Vagina (tissue), 2 donors: Measurements from ENCODE around the gene LAMA1.

Source experiments
- POLR2A ChIP-seq, 2 donors: fragments of 450-650 bp; IDR thresholded peaks; one replicate each; pipeline ENCODE4 v1.6.1; 2017; ENCODE audit warnings: antibody characterized with exemption in 2 of 2, mild to moderate bottlenecking in 2 of 2, moderate library complexity in 2 of 2
- POLR2AphosphoS5 ChIP-seq, 2 donors: sonication (generic); formaldehyde crosslinking; IDR thresholded peaks; one replicate each; pipeline ENCODE4 v1.9.0; 2017; ENCODE audit warnings: antibody characterized with exemption in 2 of 2, mild to moderate bottlenecking in 2 of 2, low read depth in 1 of 2; ENCODE audit not compliant: insufficient read depth in 1 of 2
- TF ChIP-seq, protein P1 (sequence below), 3 experiments: fragments of 450-650 bp in 2 of 3; fragments of 200-600 bp in 1 of 3; sonication (generic) in 1 of 3; IDR thresholded peaks; one replicate each; pipeline ENCODE4 v1.5.1; 2017 to 2019; ENCODE audit warnings: antibody characterized with exemption in 3 of 3, mild to moderate bottlenecking in 2 of 3, moderate library complexity in 2 of 3

GRCh38 chr18:7105943-7106342 lies 11.7 kb downstream of the LAMA1 start:
- TF ChIP-seq, protein P1, sequence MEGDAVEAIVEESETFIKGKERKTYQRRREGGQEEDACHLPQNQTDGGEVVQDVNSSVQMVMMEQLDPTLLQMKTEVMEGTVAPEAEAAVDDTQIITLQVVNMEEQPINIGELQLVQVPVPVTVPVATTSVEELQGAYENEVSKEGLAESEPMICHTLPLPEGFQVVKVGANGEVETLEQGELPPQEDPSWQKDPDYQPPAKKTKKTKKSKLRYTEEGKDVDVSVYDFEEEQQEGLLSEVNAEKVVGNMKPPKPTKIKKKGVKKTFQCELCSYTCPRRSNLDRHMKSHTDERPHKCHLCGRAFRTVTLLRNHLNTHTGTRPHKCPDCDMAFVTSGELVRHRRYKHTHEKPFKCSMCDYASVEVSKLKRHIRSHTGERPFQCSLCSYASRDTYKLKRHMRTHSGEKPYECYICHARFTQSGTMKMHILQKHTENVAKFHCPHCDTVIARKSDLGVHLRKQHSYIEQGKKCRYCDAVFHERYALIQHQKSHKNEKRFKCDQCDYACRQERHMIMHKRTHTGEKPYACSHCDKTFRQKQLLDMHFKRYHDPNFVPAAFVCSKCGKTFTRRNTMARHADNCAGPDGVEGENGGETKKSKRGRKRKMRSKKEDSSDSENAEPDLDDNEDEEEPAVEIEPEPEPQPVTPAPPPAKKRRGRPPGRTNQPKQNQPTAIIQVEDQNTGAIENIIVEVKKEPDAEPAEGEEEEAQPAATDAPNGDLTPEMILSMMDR (IDR thresholded peaks at IDR 0.05), result no peak
- TF ChIP-seq POLR2AphosphoS5 (IDR thresholded peaks at IDR 0.05; ENCODE audit: insufficient read depth in 1 of 2, low read depth in 1 of 2) (no peak), POLR2A (IDR thresholded peaks at IDR 0.05) (no peak)
